ENCODE results near the gene SERGEF.

The SERGEF gene

DNA sequence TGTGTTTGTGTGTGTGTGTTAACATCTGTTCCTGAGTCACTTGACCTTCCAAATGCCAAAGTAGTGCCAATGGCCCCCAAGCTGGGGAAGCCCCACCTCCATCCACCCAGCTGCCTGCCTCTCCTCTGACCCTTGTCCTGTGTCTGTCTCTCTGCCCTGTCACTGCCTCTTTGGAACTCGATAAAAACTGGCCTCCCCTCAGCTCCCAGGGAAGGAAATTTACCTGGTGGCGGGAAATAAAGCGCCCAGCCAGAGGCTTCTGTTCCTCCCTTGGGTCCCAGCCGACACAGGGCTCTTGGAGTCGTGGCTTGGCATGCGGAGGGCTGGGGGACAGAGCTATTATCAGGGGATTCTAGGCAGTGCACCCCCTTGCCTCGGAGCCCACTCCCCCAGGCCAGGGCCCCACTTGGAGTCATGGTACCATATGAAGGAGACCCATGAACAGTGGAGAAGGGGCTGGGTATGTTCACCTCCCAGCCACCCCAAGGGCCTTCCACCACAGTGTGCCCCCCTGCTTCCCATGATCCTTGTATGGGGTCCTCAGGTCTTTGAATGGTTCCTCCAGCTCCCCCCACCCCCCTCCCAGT is 272.1 kb downstream of the SERGEF start:
- DNase-seq (ENCODE audit: insufficient read length, low spot score) (no peak), FAIRE-seq (no peak)

DNA sequence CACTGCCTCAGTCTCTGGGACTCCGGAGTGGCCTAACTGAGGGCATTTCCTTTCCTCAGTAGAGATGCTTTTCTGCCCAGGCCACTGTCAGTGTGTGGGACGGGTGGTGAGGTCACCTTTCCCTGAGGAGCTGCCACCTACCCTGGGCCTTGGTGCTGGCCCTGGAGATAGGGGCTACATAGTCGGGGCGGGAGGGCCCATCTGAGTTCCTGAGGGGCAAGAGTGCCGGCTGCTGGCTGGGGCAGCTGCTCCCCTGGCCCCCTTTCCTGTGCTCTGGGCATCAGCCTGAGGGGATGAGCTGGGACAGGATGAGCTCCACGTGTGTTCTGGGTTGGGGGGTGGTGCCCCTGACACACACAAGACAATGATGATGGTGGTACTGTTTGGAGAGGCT is 272.9 kb downstream of the SERGEF start:
- DNase-seq (ENCODE audit: insufficient read length, low spot score) (no peak), FAIRE-seq (no peak)

DNA sequence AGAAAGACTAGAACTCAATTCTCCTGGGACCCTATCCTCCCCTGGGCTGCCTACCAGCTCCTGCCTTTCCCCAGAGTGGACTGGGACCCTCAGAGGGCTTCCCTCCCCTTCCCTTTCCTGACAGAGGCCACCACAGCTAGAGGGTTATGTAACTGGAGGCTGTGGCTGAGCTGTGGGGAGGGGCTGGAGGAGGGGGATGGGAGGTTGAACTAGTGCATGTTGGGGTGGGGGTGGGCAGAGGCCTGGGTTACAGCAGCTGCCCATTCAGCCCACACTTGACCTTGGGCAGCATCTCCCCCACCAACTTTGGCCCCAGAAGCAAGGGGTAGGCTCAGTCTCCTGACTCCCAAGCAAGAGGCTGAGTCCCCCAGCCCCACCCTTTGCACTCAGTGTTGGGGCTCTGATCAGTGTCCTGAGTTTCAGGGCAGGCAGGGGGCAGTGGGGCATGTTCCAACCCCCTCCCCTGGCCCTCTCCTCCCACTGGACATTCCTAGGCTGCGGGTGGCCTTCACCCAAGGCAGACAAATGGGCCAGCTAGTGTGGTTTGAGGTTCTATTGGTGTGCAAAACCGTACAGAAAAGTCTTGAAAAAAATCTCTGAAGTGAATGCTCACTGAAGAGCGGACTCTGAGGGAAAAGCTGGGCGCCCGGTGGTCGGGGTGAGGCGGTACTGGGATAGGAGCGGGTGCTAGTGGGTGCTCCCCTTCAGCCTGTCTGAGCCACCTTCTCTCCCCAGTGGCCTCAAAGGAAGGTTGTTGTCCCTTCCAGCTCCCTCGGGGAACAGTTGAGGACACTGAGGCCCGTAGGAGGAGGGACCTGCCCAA is 274.5 kb downstream of the SERGEF start:
- no peak for DNase-seq (ENCODE audit: insufficient read length, low spot score)

More for the DNA sequence above, 274.5 kb downstream of the SERGEF start:
- no peak for FAIRE-seq

All from HTR-8/SVneo (cell line).